ENCODE results near the gene IRF4.

The IRF4 gene

GRCh38 chr6:353642-354614, 37.6 kb upstream of the IRF4 start:
- DNase-seq = no peak

- DNase-seq = no peak
Observed at GRCh38 chr6:354631-355280, 36.8 kb upstream of the IRF4 start.

GRCh38 chr6:355373-356208, 36.0 kb upstream of the IRF4 start:
- no peak for DNase-seq

GRCh38 chr6:356828-357251, 34.7 kb upstream of the IRF4 start:
- DNase-seq = no peak

GRCh38 chr6:357261-357790, 34.2 kb upstream of the IRF4 start:
- DNase-seq = no peak

- no peak for DNase-seq
Observed at GRCh38 chr6:357791-358341, 33.7 kb upstream of the IRF4 start.

- DNase-seq = no peak
Observed at GRCh38 chr6:358432-358831, 33.1 kb upstream of the IRF4 start.

- DNase-seq = no peak
Observed at GRCh38 chr6:358847-359246, 32.7 kb upstream of the IRF4 start.

GRCh38 chr6:359261-360035, 32.1 kb upstream of the IRF4 start:
- no peak for DNase-seq

GRCh38 chr6:360349-360748, 31.2 kb upstream of the IRF4 start:
- no peak for DNase-seq

GRCh38 chr6:360764-361373, 30.7 kb upstream of the IRF4 start:
- DNase-seq = no peak

- DNase-seq = no peak
Observed at GRCh38 chr6:361411-362132, 30.0 kb upstream of the IRF4 start.

- DNase-seq = no peak
Observed at GRCh38 chr6:362231-362923, 29.2 kb upstream of the IRF4 start.

- no peak for DNase-seq
Observed at GRCh38 chr6:362924-363249, 28.7 kb upstream of the IRF4 start.

GRCh38 chr6:363291-363690, 28.3 kb upstream of the IRF4 start:
- no peak for DNase-seq

- DNase-seq = no peak
Observed at GRCh38 chr6:363909-364308, 27.6 kb upstream of the IRF4 start.

GRCh38 chr6:364609-365540, 26.7 kb upstream of the IRF4 start:
- DNase-seq = no peak

GRCh38 chr6:365835-366234, 25.7 kb upstream of the IRF4 start:
- no peak for DNase-seq
